ENCODE measurements around the gene NPEPL1.

- no peak for TF ChIP-seq POLR2A (IDR thresholded peaks at IDR 0.05; ENCODE audit: low read depth, low read length)
- TF ChIP-seq POLR2AphosphoS5 (IDR thresholded peaks at IDR 0.05; ENCODE audit: low read depth, low read length): no peak
These were observed 39.9 kb upstream of the NPEPL1 start for GRCh38 chr20:58652606-58653294.

Measured in GM12891 (cell line).